DND-41 (cell line): ENCODE results near the gene SHISA7.
A peak's percentile ranks its signal among the peaks of the same experiment; 100 is the strongest.

Experiments used
- ATAC-seq: fragments of 200-7000 bp; cut with Tn5 transposase; 3 replicates; pipeline ENCODE4 v1.9.1; 2021; ENCODE audit warnings: low read depth; ENCODE audit not compliant: insufficient read depth
- DNase-seq: peaks from one replicate; pipeline ENCODE4 v3.0.0-alpha.2; 2020
- H2AFZ ChIP-seq: 2 replicates; pipeline ENCODE4 v1.6.0; 2012; ENCODE audit warnings: low read depth, low read length
- H3K27ac ChIP-seq: 2 replicates; pipeline ENCODE4 v1.5.1; 2012; ENCODE audit warnings: low read length, inconsistent platforms
- H3K27me3 ChIP-seq: fragments of 200-600 bp; sonication (generic); 2 replicates; pipeline ENCODE4 v1.6.0; 2012; ENCODE audit warnings: low read length, mild to moderate bottlenecking, inconsistent platforms; ENCODE audit not compliant: insufficient read depth, poor library complexity
- H3K36me3 ChIP-seq: 2 replicates; pipeline ENCODE4 v1.5.1; 2012; ENCODE audit warnings: low read length, inconsistent platforms; ENCODE audit not compliant: insufficient read depth
- H3K4me1 ChIP-seq: 2 replicates; pipeline ENCODE4 v1.5.1; 2012; ENCODE audit warnings: mild to moderate bottlenecking, low read length; ENCODE audit not compliant: insufficient read depth
- H3K4me2 ChIP-seq: 2 replicates; pipeline ENCODE4 v1.6.0; 2012; ENCODE audit warnings: mild to moderate bottlenecking, moderate library complexity, low read length, inconsistent platforms; ENCODE audit not compliant: insufficient read depth
- H3K4me3 ChIP-seq, 2 experiments: fragments of 200-600 bp in 1 of 2; shearing (Covaris generic) in 1 of 2; 2 replicates each; pipeline ENCODE4 v1.5.1; 2012 to 2016; ENCODE audit warnings: inconsistent platforms in 2 of 2, low read length in 2 of 2, mild to moderate bottlenecking in 2 of 2, low read depth in 1 of 2, moderate library complexity in 1 of 2
- H3K79me2 ChIP-seq: 2 replicates; pipeline ENCODE4 v1.6.0; 2012; ENCODE audit warnings: low read length, inconsistent platforms; ENCODE audit not compliant: insufficient read depth
- H3K9ac ChIP-seq: 2 replicates; pipeline ENCODE4 v1.6.0; 2012; ENCODE audit warnings: low read depth, mild to moderate bottlenecking, inconsistent platforms, low read length, moderate library complexity
- H3K9me3 ChIP-seq: 2 replicates; pipeline ENCODE4 v1.5.1; 2012; ENCODE audit warnings: low read length, moderate library complexity, mild to moderate bottlenecking, inconsistent platforms; ENCODE audit not compliant: insufficient read depth, severe bottlenecking
- H4K20me1 ChIP-seq: 2 replicates; pipeline ENCODE4 v1.6.0; 2012; ENCODE audit warnings: low read length; ENCODE audit not compliant: insufficient read depth
- EZH2 ChIP-seq: IDR thresholded peaks from 3 replicates; pipeline ENCODE4 v1.6.1; 2012; ENCODE audit warnings: borderline replicate concordance, low read depth, mild to moderate bottlenecking, moderate library complexity, low read length, inconsistent platforms; ENCODE audit not compliant: severe bottlenecking
- TF ChIP-seq, protein P1 (sequence below): IDR thresholded peaks from 2 replicates; pipeline ENCODE4 v1.5.1; 2012; ENCODE audit warnings: borderline replicate concordance, low read length, moderate library complexity, mild to moderate bottlenecking; ENCODE audit not compliant: poor library complexity, severe bottlenecking; ENCODE audit errors: extremely low read depth

Gene SHISA7

DNA sequence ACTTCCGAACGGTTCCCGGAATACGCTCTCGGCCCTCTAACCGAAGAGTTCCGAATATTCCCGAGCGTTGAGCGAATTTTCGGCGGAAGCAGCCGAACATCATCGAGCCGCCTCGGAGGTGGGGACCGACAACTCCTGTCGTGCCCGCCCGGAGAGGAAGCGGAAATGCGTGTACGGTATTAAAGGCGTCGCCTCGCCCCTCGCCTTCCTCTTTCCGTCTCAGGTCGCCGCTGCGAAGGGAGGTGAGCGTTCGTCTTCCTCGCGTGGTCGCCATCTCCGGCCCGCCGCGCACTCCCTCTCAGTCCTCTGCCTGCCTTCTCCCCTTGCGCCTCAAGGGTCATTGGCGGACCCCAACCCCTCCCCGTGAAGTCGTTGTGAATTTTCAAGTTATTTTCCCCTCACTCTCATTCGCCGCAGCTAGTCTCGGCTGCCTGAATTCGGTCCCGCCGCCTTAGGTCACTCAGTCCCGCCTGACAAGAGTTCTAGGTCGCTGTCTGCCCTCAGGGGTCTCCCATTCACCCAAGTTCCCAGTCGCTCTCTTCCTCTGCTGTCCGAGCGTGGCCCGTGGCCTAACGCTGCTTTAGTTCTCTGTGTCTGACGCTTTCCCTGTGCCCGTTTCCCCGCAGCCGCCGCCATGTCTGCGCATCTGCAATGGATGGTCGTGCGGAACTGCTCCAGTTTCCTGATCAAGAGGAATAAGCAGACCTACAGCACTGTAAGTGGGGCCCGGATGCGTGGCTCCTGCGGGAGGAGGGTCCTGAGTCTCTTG is 57.2 kb downstream of the SHISA7 start, which contains the start of gene RPL28:
Gene RPL28, plus strand, starts transcription at position 209 of the 769 bp plus-strand sequence. Its CDS starts 426 bp downstream, at position 635.
- DNase-seq (peak; percentile 99), ATAC-seq (peak; percentile 71)
- TF ChIP-seq, protein P1, sequence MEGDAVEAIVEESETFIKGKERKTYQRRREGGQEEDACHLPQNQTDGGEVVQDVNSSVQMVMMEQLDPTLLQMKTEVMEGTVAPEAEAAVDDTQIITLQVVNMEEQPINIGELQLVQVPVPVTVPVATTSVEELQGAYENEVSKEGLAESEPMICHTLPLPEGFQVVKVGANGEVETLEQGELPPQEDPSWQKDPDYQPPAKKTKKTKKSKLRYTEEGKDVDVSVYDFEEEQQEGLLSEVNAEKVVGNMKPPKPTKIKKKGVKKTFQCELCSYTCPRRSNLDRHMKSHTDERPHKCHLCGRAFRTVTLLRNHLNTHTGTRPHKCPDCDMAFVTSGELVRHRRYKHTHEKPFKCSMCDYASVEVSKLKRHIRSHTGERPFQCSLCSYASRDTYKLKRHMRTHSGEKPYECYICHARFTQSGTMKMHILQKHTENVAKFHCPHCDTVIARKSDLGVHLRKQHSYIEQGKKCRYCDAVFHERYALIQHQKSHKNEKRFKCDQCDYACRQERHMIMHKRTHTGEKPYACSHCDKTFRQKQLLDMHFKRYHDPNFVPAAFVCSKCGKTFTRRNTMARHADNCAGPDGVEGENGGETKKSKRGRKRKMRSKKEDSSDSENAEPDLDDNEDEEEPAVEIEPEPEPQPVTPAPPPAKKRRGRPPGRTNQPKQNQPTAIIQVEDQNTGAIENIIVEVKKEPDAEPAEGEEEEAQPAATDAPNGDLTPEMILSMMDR, result no peak
- TF ChIP-seq EZH2, result no peak
- peak within 1 kb of the TSS; percentile 81 for H2AFZ ChIP-seq
- peaks cover 77% of the 10 kb centered on the region for H3K79me2 ChIP-seq
- no peaks in the 10 kb centered on the region for H3K9me3 ChIP-seq
- peak within 1 kb of the TSS; percentile 93 for H3K27ac ChIP-seq
- peaks cover 63% of the 10 kb centered on the region for H3K4me1 ChIP-seq
- peaks cover 48% of the 10 kb centered on the region for H3K36me3 ChIP-seq
- peaks cover 51% of the 10 kb centered on the region for H4K20me1 ChIP-seq
- peak within 1 kb of the TSS; percentile 45 to 69 for H3K4me3 ChIP-seq
- no peaks in the 10 kb centered on the region for H3K27me3 ChIP-seq
- H3K4me2 ChIP-seq, result peak within 1 kb of the TSS; percentile 98
- peak within 1 kb of the TSS; percentile 82 for H3K9ac ChIP-seq

GRCh38 chr19:55384920-55385723 is 58.0 kb downstream of the SHISA7 start:
- peak overlapping the region; percentile 98 for H3K4me2 ChIP-seq
- peak; percentile 97 for DNase-seq
- peak overlapping the region; percentile 43 to 69 for H3K4me3 ChIP-seq
- H3K36me3 ChIP-seq, result peaks cover 42% of the 10 kb centered on the region
- ATAC-seq, result peak; percentile 82
- H3K4me1 ChIP-seq, result peaks cover 63% of the 10 kb centered on the region
- peaks cover 43% of the 10 kb centered on the region for H4K20me1 ChIP-seq
- no peaks in the 10 kb centered on the region for H3K27me3 ChIP-seq
- H3K27ac ChIP-seq, result peak overlapping the region; percentile 93
- H3K79me2 ChIP-seq, result peaks cover 77% of the 10 kb centered on the region
- peak overlapping the region; percentile 81 for H2AFZ ChIP-seq
- TF ChIP-seq, protein P1, result no peak
- TF ChIP-seq EZH2, result no peak
- H3K9ac ChIP-seq, result peak overlapping the region; percentile 82
- no peaks in the 10 kb centered on the region for H3K9me3 ChIP-seq

- Histone ChIP-seq H2AFZ (peak within 1 kb of the TSS; percentile 84), H3K4me2 (peak within 1 kb of the TSS; percentile 98), H3K79me2 (peaks cover 72% of the 10 kb centered on the region), H3K9me3 (no peaks in the 10 kb centered on the region), H3K27me3 (no peaks in the 10 kb centered on the region), H3K4me1 (peaks cover 60% of the 10 kb centered on the region), H3K9ac (peak within 1 kb of the TSS; percentile 82), H3K4me3 (peak within 1 kb of the TSS; percentile 43 to 69), H4K20me1 (peaks cover 35% of the 10 kb centered on the region), H3K36me3 (peaks cover 34% of the 10 kb centered on the region), H3K27ac (peak within 1 kb of the TSS; percentile 93)
- ATAC-seq (peak; percentile 4), DNase-seq (peak; percentile 60)
- TF ChIP-seq, protein P1, result peak; percentile 2
- no peak for TF ChIP-seq EZH2
Measured at GRCh38 chr19:55384131-55384919, 58.8 kb downstream of the SHISA7 start, which contains the start of gene TMEM238. TSS of gene TMEM238 (minus strand) at chr19:55384292. CDS start at chr19:55384259, 33 bp downstream.
